HG02798 (cell line): Measurements from ENCODE around the gene PLD4.

Source experiments
- ATAC-seq: cut with Tn5 transposase; IDR thresholded peaks from one replicate; pipeline ENCODE4 v1.9.1; 2021; ENCODE audit warnings: mild to moderate bottlenecking; ENCODE audit not compliant: unreplicated experiment, poor library complexity

Gene PLD4

DNA sequence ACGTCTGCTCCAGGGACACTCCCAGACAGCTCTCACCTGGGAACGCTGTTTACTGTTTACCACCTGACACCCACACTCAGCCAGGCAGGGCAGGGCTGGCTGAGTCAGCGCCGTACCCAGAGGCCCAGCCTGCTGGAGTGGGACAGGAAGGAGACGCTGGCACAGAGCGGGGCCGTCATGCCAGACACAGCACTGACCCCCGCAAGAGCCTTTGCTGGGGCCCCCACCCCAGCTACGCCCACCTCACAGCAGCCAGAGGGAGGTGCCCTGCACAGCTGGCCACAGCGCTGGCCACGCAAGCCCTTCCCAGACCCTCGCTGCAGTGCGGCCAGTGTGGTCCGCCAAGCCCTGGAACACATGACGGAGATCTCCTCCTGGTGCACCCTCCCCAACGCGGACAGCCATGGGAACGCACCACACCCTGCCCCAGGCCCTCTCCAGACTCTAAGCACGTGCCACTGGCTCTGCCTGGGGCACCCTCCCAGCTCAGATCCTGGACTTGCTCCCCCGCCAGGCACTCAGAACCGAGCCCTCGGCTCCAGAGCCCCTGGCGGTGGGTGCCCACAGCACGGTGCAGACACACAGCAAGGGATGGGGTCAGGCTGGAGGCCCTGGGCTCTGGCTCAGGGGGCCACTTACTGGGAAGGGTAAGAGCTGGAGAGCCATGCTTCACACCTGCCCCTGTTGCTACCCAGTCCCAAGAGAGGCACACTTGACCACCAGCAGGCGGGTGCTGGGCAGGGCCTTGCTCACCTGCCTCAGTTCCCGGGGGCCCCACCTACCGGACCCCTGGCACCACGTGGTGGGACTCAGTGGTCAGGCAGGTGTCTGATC, 47.8 kb downstream of the PLD4 start:
- no peak for ATAC-seq

DNA sequence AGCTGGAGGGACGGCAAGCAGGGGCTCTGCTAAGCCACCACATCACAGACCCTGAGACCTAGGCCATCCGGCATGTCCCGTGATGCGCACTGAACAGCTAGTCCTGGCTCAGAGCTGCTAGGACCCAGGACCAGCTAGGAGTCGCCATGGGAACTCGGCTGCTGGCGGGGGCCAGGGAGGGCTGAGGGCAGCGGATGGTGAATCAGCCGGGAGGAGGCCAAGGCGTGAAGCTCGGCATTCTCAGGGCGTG, 48.4 kb downstream of the PLD4 start:
- ATAC-seq = no peak

DNA sequence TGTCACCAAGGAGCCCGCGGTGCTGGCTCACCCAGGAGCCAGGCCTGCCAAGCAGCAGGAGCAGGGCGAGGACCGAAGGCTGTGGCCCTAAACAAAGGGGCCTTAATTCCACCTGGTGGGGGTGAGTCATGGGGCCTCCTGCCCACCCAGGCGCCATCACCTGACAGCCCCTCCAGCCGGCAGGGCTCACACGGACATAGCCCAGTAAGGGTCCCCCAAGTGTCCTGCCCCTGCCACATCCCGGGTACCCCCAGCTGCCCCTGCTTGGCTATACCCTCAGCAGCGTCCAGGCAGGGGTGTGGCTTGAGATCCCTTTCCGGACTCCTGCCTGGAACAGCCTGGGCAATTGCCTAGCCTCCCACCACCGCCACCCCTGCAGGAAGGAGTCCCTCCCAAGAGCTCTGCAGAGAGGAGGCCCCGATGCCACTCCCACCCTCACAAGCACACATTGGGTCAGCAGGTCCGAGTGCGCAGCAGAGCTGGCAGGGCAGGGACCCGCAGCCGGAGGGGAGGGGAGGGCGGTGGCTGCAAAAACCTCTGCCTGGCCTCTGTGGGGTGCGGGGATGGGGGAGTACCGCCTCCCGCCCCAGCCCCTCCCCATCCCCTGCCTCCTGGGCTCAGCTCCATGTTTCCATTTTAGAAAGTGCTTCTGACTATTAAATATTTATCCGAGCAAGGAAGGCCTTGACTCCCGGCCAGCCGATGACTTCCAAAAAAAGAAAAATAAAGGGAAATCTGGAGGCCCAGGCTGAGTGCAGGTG, 48.9 kb downstream of the PLD4 start:
- ATAC-seq = no peak

DNA sequence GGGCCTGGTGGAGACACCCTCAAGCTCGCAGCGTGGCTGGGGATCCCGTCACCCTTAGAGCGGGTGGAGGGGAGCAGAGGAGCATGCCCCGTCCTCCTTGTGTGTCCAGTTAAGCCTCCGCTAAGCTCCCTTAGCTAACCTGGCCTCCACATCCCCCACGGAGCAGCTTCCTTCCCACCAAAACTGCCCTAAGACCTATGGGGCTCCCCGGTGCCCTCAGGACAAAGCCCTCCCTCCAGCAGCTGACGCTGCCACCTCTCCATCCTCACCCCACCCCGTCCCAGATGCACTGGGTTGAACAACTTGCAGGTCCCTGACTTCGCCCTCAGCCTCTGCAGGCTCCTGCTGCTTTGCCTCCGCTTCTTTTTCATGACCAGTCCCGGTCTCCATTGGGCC, 49.5 kb downstream of the PLD4 start:
- ATAC-seq = no peak

DNA sequence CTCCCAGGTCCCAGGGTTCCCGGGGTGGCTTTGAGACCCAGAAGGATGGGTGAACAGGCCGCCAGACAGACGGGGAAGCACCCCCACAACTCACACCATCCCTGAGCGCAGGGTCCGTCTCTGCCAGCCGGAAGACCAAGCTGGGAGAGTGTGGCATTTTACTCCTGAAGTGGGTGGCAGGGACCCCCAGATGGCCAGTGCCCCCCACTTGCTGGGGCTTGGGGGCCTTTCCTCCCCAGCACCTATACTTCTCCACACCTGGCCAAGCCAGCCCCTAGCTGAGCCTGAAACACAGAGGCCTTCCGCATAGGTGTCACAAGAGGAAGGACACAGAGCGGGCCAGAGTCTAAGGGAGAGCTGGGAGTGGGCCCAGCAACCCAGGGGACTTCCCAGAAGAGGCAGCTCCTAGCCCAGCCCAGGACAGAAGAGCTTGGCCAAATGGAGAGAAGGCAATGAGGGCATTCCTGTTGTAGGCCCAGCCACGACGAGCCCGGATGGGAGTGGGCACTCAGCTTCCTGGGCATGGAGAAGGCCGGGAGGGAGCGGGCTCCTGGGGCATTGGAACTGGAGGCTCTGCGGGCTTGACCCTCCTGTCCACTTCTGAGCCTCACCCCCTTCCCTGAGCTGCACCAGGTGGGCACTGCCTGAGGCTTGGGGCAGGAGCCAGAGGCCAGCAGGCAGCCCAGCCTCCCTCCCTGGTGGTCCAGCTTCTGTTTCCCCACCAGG, 50.1 kb downstream of the PLD4 start:
- no peak for ATAC-seq

DNA sequence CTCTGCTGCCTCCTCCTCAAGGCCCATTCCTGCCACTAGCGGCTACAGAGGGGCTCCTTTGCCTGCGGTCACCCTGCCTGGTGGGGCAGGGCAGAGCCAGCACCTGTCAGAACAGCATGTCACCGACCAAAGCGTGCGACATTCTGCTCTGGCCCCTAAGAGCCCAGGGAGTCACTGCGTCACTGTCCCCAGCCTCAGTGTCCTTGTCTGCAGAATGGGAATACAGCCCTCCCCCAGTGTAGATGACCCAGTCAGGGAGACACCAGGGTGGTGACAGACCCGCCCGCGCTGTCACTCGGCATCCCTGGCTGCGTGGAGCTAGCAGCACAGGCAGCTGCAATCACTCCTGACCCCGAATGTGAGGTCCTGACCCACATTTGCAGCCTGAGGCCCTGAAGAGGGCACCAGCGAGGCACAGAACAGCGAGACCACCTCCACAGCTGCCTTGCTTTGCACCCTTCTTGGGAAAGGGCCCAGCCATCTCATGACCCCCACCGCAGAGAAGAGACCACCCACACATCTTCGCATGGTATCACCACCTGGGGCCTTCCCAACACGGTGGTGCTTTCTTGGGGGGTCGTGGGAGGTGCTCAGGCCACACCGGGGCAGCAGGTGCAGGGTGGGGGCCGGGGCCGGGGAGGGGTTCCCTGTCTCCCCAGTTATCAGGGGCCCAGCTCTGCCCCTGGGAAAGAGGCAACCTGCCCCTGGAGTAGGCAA, 51.0 kb downstream of the PLD4 start:
- ATAC-seq = no peak

DNA sequence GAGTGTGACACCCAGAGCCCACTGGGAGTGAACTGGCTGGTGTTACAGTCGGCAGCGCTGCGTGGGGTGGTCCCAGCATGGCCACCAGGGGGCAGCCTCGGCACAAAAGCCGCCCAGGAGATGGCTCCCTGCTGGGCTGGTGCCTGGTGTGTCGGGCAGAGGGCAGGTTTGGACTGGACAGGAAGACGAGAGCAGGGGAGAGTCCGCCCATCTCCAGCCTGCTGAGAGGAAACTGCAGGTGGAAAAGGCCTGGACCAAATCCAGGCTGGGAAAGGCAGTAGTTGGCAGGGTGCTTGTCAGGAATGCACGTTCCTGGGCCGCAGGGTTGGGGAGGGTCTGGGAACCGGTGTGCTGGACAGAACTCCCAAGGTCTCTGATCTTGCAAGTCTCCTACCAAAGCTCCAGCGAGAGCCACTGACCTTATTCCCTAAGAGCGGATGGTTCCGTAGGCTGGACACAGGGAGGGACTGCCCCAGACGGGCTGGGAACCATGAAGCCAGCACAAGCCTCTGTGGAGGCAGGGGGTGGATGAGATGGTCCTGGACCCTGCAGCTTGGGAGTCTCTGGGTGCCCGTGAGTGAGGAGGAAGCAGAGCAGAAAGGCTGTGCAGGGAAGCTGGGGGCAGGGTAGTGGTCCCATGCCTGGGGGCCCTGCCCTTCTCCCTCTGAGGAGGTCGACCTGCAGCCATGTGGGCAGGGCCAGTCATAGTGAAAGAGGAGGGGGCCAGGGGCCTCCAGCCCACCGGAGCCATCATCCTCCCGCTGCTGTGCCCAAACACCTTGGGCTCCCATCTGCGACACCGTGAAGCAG, 51.7 kb downstream of the PLD4 start:
- ATAC-seq = peak; percentile 60

DNA sequence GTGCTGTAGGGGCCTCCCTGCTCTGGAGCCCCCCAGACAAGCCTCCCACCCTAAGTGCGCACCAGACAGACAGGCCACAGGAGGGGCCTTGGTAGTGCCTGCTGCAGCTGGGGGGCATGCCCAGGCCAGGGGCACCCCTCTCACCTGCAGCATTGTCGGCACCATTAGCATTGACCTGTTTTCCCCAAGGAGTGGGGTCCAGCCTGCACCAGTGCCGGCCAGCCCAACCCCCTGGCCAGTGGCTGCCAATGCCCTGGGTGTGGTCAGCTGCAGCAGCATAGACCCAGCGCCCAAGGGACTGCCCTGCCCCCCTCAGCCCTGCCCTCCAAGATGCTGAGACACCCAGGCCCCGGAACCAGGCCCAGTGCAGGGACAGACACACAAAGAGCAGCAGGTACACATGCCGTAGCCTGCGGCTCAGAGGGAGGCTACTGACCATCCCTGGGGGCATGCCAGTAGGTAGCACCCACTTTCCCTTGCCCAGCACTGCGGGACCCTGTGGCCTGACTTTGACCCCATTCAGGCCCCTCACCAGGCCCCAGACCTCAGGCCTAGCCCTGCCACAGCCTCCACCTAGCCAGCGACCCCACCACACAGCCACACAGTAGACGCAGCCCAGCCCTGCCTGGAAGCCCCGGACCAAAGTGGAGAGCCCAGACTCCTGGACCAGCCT, 52.5 kb downstream of the PLD4 start:
- ATAC-seq = no peak

DNA sequence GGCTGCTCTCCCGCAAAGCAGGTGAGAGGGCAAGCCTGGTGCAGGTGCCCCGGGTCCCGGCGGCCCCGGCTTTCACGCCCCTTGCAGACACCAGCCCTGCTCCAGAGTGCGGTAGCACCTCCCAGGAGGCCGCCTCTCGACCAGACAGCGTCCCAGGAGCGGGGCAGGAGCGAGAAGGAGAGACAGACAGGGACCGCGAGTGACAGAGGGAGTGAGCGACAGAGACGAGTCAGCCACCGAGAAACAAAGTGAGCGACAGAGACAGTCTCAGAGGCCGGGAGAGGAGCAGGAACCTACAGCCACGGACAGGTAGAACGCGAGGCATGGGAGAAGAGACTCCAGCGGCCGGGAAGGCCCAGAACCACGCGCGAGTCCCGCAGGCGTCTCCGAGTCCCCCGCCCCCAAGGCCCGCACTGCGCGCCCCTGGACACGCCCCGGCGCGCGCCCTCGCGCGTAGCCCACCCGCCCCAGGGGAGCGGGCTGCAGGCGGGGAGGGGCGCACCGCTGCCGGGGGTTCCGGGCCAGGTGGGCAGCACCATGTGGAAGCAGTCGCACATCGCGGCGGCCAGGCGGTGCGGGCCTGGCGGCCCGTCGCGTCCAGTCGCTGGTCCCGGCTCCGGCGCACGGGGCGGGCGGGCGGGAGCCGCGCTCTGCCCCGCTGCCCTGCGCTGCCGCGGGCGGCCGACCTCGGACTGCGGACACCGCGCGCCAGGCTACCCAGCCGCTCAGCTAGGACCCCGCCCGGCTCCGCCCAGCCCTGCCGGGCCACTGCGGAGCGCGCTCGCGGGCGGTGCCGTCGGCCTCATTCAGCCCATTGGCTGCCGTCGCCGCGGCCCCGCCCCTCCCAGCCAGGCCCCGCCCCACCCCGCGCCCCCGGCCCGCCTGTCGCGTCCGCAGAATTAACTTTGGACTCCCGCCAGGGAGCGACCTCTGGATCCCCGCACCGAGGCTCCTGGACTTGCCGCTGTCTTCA, 53.3 kb downstream of the PLD4 start, which contains the start of gene AHNAK2:
AHNAK2 (minus strand) TSS at position 694 of the 973 bp plus-strand sequence; CDS start at position 557, 137 bp downstream.
- no peak for ATAC-seq

DNA sequence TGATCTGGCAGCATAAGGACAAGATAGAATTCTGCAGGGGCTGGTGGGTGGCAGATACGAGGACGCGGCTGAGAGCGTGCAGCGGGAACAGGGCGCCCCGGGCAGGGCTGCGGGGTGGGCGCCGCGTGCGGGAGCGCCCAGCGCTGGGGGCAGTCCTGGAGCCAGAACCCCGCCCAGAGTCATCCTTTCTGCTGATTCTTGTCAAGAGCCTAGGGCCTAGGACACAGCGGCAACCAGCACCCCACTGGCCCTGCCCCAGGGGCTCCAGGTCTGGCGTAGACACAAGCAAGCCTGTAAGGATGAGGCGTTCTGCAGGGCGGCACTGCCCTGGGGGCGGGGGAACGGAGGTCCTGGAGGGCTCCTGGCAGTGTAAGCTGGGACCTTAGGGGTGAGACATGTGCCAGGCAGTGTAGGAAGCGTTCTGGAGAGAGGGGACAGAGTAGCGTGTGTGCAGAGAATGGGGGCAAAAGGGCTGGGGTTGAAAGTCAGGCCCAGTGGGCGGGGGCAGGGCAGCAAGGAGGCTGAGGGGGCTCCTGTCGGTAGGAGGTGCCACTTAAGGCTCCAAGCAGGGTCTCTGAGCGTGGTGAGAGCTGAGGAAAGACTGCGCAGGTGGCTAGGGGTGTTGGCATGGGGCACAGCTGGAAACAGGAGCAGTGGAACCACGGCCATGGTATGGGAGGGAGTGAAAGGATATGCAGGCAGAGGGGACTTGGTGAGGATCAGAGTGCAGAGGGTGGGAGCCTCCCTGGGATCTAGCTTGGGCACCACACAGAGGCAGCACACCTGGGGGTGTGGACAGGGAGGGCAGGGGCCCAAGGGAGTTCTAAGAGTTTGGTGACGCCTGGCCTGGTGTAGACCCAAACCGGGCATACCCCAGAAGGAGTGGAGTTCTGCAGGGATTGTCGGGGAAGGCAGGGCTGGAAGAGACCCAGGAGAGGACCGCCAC, 54.3 kb downstream of the PLD4 start:
- no peak for ATAC-seq

DNA sequence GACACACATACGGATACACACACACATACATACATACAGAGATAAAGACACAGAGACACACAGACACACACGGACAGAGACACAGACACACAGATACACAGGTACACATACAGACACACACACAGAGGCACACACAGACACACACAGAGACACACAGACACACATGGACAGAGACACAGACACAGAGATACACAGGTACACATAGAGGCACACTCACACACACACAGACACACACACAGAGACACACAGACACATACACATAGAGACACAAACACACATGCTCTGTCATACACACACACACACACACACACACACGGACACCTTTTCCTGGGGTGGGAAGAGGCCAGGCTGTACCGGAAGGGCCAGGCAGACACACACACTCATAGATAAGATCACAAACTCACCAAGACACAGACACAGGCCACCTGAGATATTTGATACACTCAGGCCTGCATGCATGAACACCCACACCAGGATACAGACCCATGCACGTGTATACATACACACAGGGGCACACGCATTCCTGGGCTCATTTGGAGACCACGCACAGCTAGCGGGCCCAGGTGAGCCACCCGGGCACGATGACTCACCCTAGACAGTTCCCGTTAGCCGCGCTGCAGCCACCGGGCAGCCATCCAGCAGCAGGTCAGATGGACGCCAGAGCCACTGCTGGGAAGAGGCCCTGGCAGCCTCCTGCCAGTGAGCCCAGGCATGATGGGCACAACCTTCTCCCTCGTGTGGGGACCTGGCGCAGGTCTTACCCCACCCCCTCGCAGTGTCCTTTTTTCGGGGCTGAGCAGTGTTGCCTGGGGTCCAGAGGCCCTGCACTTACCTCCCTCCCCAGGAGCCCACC, 55.3 kb downstream of the PLD4 start:
- no peak for ATAC-seq

DNA sequence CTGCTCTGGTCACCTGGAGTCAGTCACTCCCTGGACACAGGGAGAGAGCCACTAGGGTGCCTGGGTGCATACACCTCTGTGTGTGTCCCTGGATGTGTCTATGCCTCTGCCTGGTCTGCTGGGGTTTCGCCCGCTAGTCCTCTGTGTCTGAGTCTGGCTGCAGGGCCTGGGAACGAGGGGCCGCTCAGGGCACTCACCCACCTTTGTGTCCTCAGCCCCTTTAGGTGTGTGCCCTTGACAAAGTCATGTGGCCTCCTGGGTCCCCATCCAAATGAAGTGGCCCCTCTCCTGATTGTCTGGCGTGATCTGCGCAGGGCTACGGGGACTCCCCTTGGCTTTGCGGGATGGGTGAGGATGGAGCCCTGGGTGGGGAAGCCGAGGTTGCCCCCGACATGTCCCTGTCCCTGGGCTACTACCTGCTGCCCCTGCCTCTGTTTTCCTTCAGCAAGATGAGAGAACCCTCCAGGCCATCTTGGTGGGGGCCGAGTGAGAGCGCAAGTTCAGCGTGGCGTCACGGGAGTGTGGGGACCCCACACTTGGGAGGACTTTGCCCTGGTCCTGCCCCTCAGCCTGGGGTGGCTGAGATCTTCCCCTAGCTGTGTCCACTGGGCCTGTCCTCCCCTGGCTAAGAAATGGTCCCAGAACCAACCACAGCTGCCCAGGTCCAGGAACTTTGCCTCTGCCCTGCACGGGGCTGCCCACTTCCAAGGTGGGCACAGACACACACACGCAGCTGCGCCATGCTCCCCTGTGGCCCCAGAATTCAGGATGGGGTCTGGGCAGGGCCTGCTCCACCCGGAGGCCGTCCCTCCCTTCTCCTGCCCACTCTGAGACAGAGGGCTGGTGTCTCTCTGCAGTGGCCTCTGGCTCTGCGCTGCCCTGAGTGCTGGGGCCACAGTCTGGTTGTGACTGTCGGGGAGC, 56.2 kb downstream of the PLD4 start:
- ATAC-seq = no peak

DNA sequence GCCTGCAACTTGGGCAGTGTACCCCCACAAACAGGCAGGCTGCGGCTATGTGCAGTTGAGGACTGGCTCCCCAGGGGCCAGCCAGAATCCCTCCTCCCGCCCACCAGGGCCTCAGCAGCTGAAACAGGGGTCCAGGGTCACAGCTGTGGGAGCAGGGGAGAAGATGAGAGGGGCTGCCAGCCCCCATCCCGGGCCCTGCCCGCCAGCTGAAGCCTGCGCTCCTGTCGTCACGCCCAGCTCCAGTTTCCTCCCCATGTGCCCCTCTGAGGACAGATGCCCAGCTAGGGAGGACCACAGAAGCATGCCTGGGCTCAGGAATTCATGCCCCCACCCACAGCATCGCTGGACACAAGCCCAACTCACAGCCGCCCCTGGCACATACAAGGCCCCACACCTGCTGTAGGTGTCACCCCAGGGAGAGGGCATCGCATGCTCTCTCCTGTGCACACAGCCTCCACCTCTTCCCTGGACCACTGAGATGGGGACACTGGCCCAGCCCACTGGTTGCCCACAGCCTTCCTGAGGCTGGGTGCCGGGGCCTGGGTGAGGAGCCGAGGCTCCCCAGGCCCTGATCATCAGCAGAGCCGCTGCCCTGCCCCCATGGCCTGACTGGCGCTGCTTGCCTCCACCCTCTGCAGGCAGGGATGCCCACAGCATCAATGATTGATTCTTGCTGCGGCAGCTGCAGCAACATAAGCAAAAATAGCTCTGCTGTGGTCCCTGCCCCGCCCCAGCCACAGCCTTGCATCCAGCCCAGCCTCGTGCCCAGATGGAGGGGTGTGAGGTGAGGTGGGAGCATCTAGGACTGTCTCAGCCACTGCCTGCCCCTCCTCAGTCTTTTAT, 57.2 kb downstream of the PLD4 start:
- no peak for ATAC-seq

DNA sequence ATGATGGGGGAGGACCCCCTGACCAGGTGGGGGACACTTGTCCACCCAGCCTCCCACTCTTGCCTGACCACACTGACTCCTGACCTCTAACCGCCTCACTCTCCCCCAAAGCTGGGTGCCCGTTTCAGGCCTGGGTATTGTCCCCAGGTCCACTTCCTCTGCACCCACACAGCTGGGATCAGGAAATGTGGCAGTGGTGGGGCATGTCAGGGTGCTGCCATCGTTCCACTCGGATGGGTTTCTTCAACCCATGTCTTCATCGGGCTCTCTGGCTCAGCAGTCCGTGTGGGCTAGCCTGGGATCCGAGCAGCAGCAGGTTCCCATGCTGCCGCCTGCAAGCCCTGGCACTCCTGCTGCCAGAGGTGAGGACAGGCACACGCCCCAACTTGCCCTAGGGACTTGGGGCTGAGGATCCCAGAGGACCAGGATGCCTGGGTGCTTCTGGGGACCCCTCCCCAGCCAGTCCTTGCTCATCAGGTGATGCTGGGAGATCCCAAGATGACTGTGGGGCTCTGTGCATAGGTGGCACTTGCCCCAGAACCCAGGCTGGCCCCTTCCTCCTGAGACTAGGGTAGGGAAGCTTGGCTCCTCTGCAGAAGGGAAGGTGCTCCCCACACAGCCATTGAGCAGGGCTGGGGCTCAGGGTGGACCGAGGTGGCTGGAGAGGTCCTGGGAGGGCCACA, 58.0 kb downstream of the PLD4 start:
- no peak for ATAC-seq
